NCI-H2171 (cell line): ENCODE results near the gene C6orf89.
"Not testable (repeated sequence)": the region's sequence is repeated elsewhere in the genome, so short reads cannot be mapped to it uniquely, and the experiment has no call there.

Experiments
- DNase-seq: peaks from one replicate; lab custom pipeline; 2025; lab: John Stamatoyannopoulos, UW

Gene C6orf89

DNA sequence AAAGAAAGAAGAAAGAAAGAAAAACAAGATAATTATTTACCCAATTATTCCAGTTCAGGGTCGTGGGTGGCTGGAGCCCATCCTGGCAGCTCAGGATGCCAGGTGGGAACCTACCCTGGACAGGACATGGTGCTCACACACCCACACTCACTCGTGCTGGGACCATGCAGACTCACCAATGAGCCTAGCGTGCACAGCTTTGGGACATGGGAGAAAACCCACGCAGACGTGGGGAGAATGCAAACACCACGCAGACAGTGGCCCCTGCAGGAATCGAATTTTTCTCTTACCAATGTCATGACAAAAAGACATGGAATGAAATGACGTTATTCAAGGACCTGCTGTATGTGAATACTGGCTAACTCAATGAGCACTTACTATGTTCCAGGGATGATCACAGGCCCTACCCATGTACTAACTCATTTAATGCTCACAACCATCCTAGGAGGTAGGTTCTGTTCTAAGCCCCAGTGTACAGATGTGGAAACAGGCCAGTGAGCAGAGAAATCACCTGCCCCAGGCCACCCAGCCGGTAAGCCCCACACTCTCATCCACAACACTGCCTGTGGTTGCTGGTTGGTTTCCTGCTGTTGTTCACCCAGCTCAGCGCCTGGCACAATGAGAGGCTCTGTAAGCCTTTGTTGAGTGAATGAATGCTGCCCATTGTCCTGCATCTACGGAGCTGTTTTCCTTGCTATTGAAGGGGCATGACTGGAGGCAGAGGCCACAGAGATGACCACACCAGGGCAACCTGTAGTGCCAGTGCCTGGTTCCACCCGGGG, 62.0 kb downstream of the C6orf89 start:
- no peak for DNase-seq

DNA sequence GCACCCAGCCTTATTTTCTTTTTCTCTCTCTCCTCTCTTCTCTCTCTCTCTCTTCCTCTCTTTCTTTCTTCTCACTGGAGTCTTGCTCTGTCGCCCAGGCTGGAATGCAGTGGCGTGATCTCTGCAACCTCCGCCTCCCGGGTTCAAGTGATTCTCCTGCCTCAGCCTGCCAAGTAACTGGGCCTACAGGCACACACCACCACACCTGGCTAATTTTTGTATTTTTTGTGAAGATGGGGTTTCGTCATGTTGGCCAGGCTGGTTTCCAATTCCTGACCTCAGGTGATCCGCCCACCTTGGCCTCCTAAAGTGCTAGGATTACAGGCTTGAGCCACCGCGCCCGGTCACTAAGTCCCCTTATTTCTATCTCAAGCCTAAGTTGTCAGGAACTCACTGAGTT, 63.3 kb downstream of the C6orf89 start:
- DNase-seq, result not testable (repeated sequence)

DNA sequence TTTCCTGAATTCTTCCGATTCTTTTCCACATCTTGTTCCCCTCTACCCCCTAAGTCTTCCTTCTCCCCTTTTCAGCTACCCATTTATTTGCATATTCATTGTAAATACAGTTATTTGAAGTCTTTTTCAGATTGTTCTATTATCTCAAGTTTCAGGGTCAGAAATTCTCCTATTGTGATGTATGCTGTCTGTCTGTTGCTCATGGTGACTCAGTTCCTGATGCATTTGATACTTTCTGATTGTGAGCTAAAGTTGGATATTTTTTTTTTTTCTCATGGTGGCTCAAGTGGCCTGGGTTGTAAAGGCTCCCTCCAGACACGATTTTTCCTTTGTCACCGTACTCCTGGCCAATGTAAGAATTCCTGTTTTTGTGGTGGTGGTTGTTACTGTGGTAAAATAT, 63.9 kb downstream of the C6orf89 start:
- DNase-seq, result no peak

DNA sequence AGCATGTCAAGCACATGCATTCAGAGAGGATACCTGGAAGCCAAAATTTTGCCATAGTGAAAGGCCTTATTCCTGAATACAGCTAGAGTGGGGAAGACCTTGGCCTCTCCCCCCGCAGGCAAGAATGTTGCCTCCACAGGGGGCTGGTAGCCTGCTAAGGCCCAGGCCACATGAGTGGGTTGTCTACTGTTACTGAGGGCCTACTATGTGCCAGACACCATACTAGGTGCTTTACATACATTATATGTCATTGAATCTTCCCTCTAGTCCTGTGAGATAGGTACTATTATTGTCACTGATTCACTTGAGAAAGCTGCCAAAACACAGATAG, 68.1 kb downstream of the C6orf89 start:
- DNase-seq, result no peak

DNA sequence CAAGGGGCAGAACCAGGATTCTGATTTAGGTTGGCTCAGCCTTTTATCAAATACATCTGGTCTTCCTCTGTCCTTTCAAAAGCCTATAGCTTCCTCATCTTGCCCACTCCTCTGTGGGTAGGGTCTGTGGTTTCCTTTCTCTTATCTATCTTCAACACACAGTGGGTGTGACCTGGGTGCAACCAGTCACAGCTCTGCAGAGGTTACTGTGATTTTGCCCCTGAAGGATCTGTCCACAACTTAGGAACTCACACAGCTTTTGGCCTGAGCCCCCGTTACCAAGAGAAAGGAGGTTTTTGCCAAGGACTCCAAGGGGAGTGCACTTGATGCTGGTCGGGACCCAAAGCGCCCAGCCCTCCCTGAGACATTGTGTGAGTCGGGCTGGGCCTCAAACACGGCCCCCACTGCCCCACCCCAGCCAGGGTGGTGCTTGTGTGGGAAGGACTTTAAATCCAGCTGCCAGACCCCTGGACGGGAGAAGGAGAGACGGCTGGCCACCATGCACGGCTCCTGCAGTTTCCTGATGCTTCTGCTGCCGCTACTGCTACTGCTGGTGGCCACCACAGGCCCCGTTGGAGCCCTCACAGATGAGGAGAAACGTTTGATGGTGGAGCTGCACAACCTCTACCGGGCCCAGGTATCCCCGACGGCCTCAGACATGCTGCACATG, 68.6 kb downstream of the C6orf89 start, which contains the start of gene PI16:
PI16 (plus strand) TSS at position 477 of the 670 bp plus-strand sequence; CDS start at position 500, 23 bp downstream.
- no peak for DNase-seq

DNA sequence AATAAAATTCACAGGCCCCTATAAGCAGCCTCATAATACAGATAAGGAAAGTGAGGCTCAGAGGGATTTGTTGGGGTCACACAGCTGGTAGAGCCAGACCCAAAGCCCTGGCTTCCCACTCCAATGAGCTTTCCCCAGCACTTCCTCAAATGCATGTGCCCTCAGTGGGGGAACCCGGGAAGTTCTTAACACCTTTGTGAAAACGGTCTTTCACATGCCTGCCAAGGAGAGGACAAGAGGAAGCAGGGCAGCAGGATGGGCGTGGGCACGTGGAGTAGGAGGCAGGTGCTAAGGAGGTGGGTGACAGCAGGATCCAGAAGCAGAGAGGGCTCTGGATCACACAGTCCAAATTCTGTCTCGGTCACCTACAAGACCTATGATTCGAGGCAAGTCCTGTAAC, 69.4 kb downstream of the C6orf89 start:
- DNase-seq, result no peak

DNA sequence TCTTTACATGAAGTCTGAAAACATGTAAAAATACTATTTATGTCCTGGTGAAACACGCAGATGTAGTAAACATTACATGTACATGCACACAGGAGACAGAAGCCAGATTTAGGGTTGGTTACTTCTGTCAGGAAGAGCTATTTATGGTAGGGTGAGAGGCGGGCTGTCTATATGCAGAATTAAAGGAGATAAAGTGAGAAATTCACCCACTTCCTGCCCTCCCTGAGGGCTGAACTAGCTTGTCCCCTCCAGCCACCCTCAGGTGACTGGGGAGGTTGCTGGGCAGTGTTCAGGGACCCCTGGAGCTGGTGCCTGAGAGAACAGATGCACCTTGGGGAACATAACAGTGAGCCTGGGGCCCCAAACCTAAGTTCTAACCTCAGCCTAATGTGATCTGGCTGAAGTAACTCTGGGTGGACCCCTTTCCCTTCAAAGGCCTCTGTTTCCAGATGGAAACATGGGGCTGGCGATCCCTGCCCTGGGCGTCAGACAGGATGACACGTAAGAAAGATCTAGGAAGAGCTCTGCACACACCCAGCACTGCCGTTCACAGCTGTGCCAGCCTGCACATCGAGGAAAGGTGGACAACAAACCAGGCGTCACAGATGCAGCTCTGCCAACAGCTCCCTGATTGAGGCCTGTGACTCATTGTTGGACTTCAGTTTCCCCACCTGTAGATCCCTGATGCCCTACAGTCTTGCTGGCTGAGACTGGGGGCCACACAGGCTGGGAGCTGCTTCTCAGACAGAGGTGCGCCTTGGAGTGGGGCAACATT, 70.1 kb downstream of the C6orf89 start:
- no peak for DNase-seq

DNA sequence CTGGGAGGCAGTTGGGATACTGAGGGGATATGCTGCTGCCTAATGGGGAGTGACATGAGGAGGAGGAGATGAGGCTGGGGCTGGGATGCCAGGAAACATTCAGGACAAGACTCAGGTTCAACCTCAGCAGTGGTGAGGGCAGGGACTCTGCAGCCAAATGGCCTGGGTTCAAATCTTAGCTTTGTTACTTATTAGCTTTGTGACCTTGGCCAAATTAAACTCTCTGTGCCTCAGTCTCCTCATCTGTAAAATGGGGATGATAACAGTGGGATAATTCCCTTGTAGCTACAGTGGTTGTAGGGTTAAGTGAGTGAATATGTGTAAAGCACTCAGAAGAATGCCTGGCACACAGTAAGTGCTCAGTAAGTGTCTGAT, 70.7 kb downstream of the C6orf89 start:
- DNase-seq, result no peak

DNA sequence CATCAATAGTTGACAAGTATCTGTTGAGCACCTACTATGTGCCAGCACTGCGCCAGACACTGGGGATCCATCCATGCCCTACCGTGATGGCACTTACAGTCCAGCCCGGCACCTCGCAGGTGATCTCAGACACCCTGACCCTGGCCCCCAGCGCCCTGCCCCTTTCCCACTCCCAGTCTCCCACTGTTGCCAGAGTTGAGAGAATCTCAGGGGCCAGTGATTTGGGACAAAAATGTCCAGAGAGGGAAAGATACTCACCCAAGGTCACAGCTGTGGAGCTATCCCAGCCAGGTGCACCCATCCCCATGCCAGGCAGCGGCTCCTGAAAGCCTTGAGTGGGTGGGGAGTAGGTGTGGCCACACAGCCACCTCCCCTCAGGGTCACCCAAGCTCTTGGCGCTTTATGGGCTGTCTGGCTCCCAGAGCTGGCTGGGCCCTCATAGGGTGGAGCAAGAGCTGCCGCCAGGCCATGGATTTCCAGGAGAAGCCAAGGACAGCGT, 72.1 kb downstream of the C6orf89 start:
- DNase-seq, result no peak

DNA sequence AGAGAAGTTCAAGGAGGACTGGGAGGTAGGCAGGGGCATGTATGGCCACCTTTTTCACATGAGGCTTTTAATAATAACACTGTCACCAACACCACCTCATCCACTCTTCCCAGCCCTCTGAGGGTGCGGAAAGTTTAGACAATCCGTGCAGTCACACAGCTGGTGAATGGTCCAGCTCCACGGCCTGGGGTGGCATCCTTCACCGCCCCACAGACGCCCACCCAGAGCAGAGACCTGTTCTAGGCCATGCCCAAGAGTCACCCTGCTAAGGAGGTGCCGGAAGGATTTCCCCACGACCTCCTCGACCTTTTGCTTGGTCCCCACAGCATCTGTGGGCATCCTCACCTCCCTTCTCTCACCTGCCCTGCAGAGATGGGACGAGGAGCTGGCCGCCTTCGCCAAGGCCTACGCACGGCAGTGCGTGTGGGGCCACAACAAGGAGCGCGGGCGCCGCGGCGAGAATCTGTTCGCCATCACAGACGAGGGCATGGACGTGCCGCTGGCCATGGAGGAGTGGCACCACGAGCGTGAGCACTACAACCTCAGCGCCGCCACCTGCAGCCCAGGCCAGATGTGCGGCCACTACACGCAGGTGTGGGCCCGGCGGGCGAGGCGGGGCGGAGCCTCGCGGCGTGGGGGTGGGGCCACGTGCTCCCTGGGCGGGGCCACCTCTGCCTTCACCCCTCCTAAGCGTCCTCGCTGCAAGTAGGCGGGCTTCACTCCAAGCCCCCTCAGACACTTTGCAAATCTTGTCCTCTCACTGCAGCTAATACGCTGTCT, 73.2 kb downstream of the C6orf89 start:
- no peak for DNase-seq

DNA sequence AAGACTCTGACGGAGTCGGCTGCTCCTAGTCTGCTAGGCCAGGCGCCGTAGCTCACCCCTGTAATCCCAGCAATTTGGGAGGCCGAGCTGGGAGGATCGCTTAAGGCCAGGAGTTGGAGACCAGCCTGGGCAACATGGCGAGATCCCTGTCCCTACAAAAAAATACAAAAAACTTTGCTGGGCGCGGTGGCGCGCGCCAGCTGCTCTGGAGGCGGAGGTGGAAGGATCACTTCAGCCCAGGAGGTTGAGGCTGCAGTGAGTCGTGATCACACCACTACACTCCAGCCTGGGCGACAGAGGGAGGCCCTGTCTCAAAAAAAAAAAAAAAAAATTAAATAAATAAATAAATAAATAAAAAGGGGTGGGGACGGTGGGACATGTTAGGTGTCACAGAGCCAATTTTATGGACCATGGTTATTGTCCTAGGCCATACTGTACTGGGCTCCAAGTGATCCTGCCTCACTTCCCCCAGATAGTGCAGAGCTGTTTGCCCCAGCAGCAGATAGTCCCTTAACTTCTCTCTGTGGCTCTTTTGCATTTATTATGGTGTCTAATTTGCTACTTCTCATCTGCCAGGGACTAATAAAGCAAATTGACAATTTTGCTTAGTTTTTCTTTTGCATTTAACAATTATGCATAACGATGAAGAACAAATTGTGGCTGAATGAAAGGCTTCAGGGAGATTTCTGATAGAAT, 74.0 kb downstream of the C6orf89 start:
- no peak for DNase-seq

DNA sequence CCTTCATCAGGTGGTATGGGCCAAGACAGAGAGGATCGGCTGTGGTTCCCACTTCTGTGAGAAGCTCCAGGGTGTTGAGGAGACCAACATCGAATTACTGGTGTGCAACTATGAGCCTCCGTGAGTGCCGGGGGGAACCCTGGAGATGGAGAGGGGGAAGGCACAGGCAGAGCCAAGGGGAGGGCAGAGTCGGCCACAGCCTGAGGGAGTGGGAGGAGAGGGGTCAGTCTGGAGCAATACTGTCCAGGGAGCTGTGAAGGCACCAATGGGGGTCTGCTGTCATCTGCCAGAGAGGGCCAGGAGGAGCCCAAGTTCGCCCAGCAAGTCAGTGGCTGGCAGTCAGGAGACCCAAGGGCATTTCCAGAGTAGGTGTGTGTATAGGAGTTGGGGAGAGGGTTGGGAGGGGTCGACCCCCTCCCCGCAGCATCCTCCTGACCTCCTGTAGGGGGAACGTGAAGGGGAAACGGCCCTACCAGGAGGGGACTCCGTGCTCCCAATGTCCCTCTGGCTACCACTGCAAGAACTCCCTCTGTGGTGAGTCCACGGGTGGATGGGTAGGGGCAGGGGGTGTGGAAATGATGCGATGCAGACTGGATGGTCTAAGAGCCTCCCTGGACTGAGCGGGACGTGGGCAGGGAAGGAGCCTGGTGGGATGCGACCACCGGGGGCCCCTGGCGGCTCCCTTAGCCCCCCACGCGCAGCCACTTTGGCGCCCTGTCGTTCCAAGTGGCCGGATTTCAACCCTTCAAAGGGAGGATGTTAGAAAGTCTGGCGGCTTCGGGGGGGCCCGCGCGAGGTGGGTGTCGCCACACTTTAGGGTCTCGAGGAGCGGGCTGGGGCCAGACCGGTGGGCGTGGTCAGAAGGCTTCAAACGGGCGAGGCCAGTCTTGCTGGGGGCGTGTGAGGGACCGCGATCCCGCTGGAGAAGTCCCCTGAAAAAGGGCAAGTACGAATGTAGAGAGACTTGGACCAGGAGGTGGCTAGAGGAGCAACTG, 76.0 kb downstream of the C6orf89 start:
- no peak for DNase-seq

DNA sequence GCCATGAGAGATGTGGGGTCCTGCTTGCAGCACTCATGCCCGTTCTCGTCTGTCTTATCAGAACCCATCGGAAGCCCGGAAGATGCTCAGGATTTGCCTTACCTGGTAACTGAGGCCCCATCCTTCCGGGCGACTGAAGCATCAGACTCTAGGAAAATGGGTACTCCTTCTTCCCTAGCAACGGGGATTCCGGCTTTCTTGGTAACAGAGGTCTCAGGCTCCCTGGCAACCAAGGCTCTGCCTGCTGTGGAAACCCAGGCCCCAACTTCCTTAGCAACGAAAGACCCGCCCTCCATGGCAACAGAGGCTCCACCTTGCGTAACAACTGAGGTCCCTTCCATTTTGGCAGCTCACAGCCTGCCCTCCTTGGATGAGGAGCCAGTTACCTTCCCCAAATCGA, 77.1 kb downstream of the C6orf89 start:
- DNase-seq, result no peak

DNA sequence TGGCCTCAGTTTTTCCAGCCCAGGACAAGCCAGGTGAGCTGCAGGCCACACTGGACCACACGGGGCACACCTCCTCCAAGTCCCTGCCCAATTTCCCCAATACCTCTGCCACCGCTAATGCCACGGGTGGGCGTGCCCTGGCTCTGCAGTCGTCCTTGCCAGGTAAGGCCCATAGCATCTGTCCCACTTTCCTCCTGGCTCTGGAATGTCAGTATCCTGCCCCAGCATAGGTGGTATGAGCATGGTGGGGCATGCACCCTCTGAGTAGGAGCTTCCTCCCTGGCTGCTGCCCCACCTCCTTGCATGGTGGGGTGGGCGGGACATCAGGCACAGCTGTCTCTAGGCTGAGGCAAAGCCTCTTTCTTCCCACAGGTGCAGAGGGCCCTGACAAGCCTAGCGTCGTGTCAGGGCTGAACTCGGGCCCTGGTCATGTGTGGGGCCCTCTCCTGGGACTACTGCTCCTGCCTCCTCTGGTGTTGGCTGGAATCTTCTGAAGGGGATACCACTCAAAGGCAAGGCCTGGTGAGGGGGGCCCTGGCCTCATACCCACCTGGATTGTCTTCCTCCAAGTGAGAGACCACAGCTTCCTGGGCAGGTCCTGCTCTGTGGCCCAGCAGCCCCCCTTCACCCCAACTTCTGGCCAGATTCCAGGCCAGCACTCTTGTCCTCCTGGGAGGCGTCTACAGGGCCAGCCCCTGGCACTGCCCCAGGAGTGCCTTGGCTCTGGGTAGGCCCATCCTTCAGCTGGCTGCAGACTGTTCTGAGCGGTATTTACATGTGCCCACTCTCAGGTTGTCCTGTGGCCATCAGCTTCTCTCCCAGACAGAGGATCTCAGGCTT, 77.9 kb downstream of the C6orf89 start:
- DNase-seq, result no peak

DNA sequence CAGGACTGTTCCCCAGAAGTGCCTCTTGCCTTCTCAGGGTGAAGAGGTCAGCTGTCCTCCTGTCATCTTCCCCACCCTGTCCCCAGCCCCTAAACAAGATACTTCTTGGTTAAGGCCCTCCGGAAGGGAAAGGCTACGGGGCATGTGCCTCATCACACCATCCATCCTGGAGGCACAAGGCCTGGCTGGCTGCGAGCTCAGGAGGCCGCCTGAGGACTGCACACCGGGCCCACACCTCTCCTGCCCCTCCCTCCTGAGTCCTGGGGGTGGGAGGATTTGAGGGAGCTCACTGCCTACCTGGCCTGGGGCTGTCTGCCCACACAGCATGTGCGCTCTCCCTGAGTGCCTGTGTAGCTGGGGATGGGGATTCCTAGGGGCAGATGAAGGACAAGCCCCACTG, 78.6 kb downstream of the C6orf89 start:
- DNase-seq, result no peak

DNA sequence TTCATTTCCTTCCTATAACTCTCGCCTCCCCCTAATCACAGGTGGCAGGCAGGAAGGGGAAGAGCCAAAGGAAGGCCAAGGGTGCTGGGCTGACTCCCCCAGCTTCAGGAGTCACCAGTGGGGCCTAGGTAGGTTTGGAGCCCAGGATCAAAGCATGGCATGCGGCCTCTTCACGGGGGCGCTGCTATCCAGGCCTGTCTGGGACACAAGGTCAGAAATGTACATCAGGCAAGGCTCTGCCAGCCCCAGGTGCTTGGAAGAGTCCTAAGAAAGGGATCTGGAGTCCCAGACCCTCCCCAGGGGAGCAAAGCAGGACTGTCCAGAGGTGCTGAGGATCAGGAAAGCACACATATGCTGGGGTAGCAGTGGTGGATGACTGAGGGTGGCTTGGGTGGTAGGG, 79.2 kb downstream of the C6orf89 start:
- DNase-seq, result no peak

DNA sequence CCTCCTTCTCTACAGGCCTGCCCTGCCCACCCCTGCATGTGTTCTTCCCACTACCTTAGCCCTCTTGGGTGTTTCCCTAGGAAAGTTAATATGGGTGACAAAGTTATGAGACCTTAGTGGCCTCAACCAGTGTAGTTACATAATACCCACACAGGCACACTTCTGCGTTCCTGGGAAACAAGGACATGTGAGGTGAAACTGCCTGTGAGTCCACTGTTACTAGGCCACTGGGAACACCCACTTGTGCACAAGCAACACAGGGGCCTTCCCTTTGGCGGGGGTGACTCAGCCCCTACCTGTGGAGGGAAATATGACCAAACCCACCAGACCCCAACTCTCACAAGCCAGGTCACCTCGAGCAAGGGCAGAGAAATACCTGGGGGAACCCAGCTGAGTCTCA, 81.5 kb downstream of the C6orf89 start:
- no peak for DNase-seq

DNA sequence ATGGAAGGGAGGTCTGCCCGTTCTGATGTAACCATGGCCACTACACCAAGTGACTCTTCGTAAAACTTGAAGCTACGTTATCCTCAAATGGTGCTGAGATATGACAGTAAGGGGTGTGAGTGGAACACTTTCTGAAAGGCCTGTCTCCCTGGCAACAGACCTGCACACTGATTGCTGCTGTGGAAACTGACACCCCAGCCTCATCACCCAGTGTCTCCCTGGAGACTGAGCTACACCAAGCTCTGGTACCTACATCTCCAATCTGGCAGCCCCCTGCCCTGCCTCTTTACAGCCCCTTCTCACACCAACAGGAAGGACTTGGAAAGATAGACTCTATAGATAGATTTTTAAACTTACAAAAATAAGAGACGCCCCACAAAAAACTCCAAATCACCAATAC, 82.0 kb downstream of the C6orf89 start:
- DNase-seq, result no peak

DNA sequence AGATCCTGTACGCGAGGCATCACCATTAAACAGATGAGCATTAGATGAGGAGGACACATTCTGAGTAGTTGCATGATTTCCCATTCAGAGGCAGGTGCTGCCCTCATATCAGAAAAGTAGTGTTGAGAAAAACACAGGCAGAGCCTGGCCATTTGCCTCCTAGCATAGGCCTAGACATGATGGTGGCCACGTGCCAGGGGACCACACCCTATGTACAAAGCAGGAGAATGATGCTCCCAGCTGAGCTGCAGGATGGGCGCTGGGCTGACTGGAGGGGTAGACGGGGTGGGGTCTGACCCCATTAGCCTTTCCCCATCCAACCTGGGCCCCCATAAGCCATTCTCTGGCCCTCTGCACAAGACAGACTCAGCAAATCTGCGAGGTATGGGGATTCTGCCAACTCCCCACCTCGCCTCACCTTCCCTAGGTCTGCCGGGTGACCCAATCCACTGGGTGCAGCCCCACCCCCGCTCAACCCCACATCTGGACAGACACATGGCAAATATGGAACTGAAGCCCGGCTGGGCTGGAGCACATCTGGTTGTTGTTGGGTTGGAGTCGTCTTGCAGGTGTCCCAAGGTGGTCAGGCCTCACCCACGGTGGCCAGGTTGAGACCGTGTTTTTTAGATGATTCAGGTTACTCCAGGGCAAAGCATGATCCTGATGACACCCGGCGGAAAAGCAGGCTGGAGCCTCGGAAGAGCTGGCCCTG, 82.7 kb downstream of the C6orf89 start:
- DNase-seq, result no peak
